Lower leg skin (tissue), 3 donors: ENCODE results near the gene COPB1.

Experiments
- CTCF ChIP-seq, 3 donors: fragments of 450-650 bp; IDR thresholded peaks; one replicate each; pipeline ENCODE4 v1.5.1; 2016; ENCODE audit warnings: antibody characterized with exemption in 3 of 3, mild to moderate bottlenecking in 3 of 3, moderate library complexity in 2 of 3
- POLR2A ChIP-seq, 2 donors: fragments of 450-650 bp; IDR thresholded peaks; one replicate each; pipeline ENCODE4 v1.6.1; 2016 to 2017; ENCODE audit warnings: antibody characterized with exemption in 2 of 2, mild to moderate bottlenecking in 1 of 2, moderate library complexity in 1 of 2

- TF ChIP-seq CTCF (IDR thresholded peaks at IDR 0.05) (no peak), POLR2A (IDR thresholded peaks at IDR 0.05) (no peak)
These were observed 50.3 kb downstream of the COPB1 start for GRCh38 chr11:14449302-14449714.
